Smooth muscle cell of the umbilical artery (primary cell): ENCODE measurements around the gene MBD1. TPM values are rescaled to one million over a fixed set of nuclear protein-coding genes. Genes with fewer than 3 reads are reported as not detected.

Source experiments
- total RNA-seq: library from RNA; depleted of rRNA; stranded (reverse); fragments of >200 nt; gene quantifications from 2 replicates; pipeline ENCODE4 v1.2.3, GENCODE V29; 2014

MBD1 gene, protein sequence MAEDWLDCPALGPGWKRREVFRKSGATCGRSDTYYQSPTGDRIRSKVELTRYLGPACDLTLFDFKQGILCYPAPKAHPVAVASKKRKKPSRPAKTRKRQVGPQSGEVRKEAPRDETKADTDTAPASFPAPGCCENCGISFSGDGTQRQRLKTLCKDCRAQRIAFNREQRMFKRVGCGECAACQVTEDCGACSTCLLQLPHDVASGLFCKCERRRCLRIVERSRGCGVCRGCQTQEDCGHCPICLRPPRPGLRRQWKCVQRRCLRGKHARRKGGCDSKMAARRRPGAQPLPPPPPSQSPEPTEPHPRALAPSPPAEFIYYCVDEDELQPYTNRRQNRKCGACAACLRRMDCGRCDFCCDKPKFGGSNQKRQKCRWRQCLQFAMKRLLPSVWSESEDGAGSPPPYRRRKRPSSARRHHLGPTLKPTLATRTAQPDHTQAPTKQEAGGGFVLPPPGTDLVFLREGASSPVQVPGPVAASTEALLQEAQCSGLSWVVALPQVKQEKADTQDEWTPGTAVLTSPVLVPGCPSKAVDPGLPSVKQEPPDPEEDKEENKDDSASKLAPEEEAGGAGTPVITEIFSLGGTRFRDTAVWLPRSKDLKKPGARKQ
- 62.7 and 79.3 TPM in 2 replicates for total RNA-seq

DNA sequence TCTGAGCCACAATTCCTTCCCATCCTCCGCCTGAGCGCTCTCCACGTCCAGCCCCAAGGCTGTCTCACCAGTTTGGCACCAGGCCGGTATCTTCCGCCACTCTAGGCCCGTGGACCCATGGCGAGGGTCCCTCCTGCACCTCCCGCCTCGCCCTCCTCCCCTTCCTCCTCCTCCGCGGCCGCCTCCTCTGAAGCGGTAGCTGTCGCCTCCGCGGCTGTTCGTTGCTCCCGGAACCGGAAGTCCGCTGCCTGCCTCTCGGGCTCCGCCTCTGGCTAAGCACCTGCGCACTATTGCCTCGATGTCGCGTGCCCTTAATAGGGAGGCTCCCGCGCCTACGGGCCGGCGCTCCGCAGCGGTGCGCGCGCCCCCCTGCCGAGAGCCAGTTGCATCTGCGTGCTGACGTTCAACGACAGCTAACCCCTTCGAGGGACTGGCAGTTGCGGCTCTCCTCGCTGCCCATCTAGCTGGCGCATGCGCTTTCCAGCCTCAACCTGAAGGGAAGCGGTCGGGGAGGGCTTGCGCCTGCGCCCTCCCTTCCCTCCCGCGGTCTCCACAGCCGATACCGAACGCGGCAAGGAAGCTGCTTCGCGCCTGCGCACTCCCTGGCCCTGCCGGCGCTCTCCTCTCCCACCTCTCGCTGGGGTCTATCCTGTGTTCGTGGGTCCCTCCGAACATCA is at the start of gene MBD1:
MBD1 (minus strand) TSS at position 229 of the 677 bp plus-strand sequence. CDS start 1,531 bp downstream, outside the sequence.

DNA sequence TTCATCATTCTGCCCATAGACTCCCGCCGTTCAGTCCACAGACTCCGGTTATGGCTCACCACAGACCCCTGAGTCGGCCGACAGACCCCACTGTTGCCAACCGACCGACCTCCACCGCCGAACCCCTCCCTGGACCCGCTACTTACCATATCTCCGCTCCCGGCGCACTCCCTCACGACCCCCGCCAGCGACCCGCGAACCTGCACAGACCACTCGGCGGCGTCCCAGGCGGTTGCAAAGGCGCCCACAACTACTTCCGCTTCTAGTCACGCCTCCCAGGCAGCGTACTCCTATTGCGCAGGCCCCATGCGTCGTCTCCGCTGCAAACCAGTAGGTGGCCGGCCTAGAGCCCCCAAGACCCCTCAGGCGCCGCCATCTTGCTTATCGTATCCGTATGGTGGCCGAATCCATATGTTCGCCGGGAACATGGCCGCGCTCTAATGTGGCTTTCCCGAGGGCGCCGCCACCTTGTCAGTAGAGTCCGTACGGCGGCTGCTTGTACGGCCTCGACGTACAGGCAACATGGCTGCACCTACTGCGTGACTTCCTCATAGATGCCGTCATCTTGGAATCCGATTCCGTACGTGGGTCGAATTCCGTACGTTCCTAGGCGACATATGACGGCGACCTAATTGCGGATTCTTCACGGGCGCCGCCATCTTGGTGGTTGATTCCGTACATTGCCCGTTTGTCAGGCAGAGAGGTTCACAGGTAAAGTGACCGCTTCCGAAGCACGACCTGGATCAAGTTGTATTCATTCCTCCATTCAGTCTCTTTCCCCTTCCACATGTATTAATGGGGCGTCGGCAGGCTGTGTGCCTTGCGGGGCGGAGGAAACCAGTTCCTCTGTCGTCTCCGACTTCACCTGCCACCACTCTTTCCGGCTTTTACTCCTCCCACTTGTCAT is 6.4 kb upstream of the MBD1 start, which contains the start of gene CXXC1:
CXXC1 (minus strand) TSS at position 252 of the 907 bp plus-strand sequence; CDS start at position 149, 103 bp downstream.

DNA sequence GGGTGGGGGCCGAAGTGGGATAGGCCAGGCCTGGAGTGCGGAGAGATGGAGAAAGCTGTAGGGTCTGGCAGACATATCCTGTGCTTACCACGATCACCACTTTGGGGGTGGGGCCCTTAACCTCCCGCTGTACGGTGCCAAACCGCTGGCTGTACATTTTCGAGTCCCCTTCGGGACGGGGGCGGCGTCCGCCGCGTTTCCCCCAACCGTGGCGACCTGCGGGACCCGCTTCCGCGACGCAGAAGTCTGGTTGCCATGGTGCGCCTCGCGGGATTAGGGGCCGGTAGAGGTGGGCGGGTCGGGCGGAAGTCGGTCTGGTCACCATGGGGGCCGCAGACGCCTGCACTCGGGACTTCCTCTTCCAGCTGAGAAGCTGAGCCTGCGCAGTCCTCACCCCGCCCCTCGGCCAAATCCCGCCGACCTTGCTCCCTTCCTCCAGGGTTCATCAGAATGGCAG is 15.0 kb downstream of the MBD1 start, which contains the start of gene CFAP53:
CFAP53 (minus strand) TSS at position 248 of the 457 bp plus-strand sequence; CDS start at position 157, 91 bp downstream.

Other genes starting within 250 kb of the MBD1 start
- gene MYO5B, start 86.4 kb downstream of the MBD1 start, total RNA-seq = not detected in 2 replicates
- 0.14 and 0.30 TPM in 2 replicates for gene CFAP53, start 15.0 kb downstream of the MBD1 start, total RNA-seq
- 35.9 and 45.0 TPM in 2 replicates for gene CXXC1, start 6.2 kb upstream of the MBD1 start, total RNA-seq
- 0.59 and 5.7 TPM in 2 replicates for gene SKA1, start 93.5 kb upstream of the MBD1 start, total RNA-seq